Smooth muscle cell (in vitro differentiated cells): ENCODE data around the gene PAXX. TPM values are rescaled to one million over a fixed set of nuclear protein-coding genes. Genes with fewer than 3 reads are reported as not detected.

Experiments used
- DNase-seq: peaks from one replicate; lab custom pipeline; 2025; ENCODE audit not compliant: unreplicated experiment; lab: John Stamatoyannopoulos, UW
- H2AFZ ChIP-seq: fragments of 200-600 bp; sonication (generic); 2 replicates; pipeline ENCODE4 v1.6.0; 2016; ENCODE audit warnings: antibody characterized with exemption, low read depth, mild to moderate bottlenecking
- H3F3A ChIP-seq: fragments of 200-600 bp; sonication (generic); 2 replicates; pipeline ENCODE4 v1.6.0; 2017; ENCODE audit warnings: antibody characterized with exemption, low read depth
- H3K27ac ChIP-seq: fragments of 200-600 bp; sonication (generic); 2 replicates; pipeline ENCODE4 v1.5.1; 2016; ENCODE audit warnings: low read depth, mild to moderate bottlenecking
- H3K27me3 ChIP-seq: fragments of 200-600 bp; sonication (generic); 2 replicates; pipeline ENCODE4 v1.6.1; 2016; ENCODE audit warnings: low read depth, mild to moderate bottlenecking
- H3K36me3 ChIP-seq: fragments of 200-600 bp; sonication (generic); 2 replicates; pipeline ENCODE4 v1.5.1; 2016; ENCODE audit warnings: low read depth
- H3K4me1 ChIP-seq: fragments of 200-600 bp; sonication (generic); 2 replicates; pipeline ENCODE4 v1.5.1; 2016; ENCODE audit warnings: low read depth
- H3K4me2 ChIP-seq: fragments of 200-600 bp; sonication (generic); 2 replicates; pipeline ENCODE4 v1.6.0; 2016; ENCODE audit warnings: mild to moderate bottlenecking
- H3K4me3 ChIP-seq: fragments of 200-600 bp; sonication (generic); 2 replicates; pipeline ENCODE4 v1.5.1; 2016; ENCODE audit warnings: mild to moderate bottlenecking
- H3K79me2 ChIP-seq: fragments of 200-600 bp; sonication (generic); 2 replicates; pipeline ENCODE4 v1.6.0; 2016; ENCODE audit warnings: low read depth, mild to moderate bottlenecking
- H3K9ac ChIP-seq: fragments of 200-600 bp; sonication (generic); 2 replicates; pipeline ENCODE4 v1.6.0; 2016; ENCODE audit warnings: low read depth
- H3K9me3 ChIP-seq: fragments of 200-600 bp; sonication (generic); replicated peaks from 2 replicates; pipeline ENCODE4 v1.5.1; 2016; ENCODE audit warnings: low read depth
- H4K20me1 ChIP-seq: fragments of 200-600 bp; sonication (generic); 2 replicates; pipeline ENCODE4 v1.6.0; 2016; ENCODE audit warnings: low read depth
- CTCF ChIP-seq: fragments of 200-600 bp; sonication (generic); IDR thresholded peaks from 2 replicates; pipeline ENCODE4 v1.5.1; 2017; ENCODE audit warnings: borderline replicate concordance, mild to moderate bottlenecking, antibody characterized with exemption; ENCODE audit not compliant: insufficient read depth, poor library complexity, severe bottlenecking
- WGBS: methylation state at CpG from one replicate; pipeline ENCODE4 v1.1.7; 2016; ENCODE audit warnings: low lambda C conversion rate; 5-methylcytosine and 5-hydroxymethylcytosine counted together
- polyA plus RNA-seq: library from polyadenylated mRNA; unstranded; fragments of >200 nt; fragmentation: Nextera tagmentation; extraction: Ambion mirVana; gene quantifications from 2 replicates; pipeline ENCODE4 v1.2.1, GENCODE V29; 2016
- total RNA-seq: library from RNA; depleted of rRNA; stranded (reverse); fragments of >200 nt; gene quantifications from 2 replicates; pipeline ENCODE4 v1.2.3, GENCODE V29; 2014

The PAXX gene
- total and polyA plus RNA-seq, 2 experiments from 2014 or later = 27.4 to 62.0 TPM

GRCh38 chr9:136951541-136952320, 40.5 kb upstream of the PAXX start, which contains the start of gene LCN12:
Gene LCN12, plus strand, starts transcription at chr9:136952273. Its CDS starts 55 bp downstream, at chr9:136952328.
- Histone ChIP-seq H3K4me1 (peaks cover 6% of the 10 kb centered on the region), H3F3A (no peaks in the 10 kb centered on the region), H3K4me3 (no peak within 1 kb of the TSS), H2AFZ (no peak within 1 kb of the TSS), H3K79me2 (no peaks in the 10 kb centered on the region), H3K27ac (no peak within 1 kb of the TSS), H3K9ac (no peak within 1 kb of the TSS), H3K9me3 (no peaks in the 10 kb centered on the region), H3K27me3 (no peaks in the 10 kb centered on the region), H3K4me2 (no peak within 1 kb of the TSS), H3K36me3 (no peaks in the 10 kb centered on the region), H4K20me1 (no peaks in the 10 kb centered on the region)
- 88% methylated on average over 12 of the region's 14 CpGs for WGBS
- no peak for TF ChIP-seq CTCF
- no peak for DNase-seq

- Histone ChIP-seq H4K20me1 (no peaks in the 10 kb centered on the region), H3K27ac (no peak overlapping the region), H3K36me3 (no peaks in the 10 kb centered on the region), H3F3A (no peaks in the 10 kb centered on the region), H3K27me3 (no peaks in the 10 kb centered on the region), H3K9me3 (no peaks in the 10 kb centered on the region), H3K79me2 (no peaks in the 10 kb centered on the region), H2AFZ (no peak overlapping the region), H3K4me1 (peaks cover 6% of the 10 kb centered on the region), H3K4me3 (no peak overlapping the region), H3K4me2 (no peak overlapping the region), H3K9ac (no peak overlapping the region)
- DNase-seq = no peak
- 84% methylated on average over 13 of the region's 15 CpGs for WGBS
- TF ChIP-seq CTCF = no peak
These were observed 39.8 kb upstream of the PAXX start for GRCh38 chr9:136952321-136952850.

- no peaks in the 10 kb centered on the region for H3K36me3 ChIP-seq
- H3K27ac ChIP-seq = no peak overlapping the region
- no peak for DNase-seq
- H3K4me2 ChIP-seq = no peak overlapping the region
- H3K9me3 ChIP-seq = no peaks in the 10 kb centered on the region
- H3K4me3 ChIP-seq = no peak overlapping the region
- no peak overlapping the region for H3K9ac ChIP-seq
- peaks cover 6% of the 10 kb centered on the region for H3K4me1 ChIP-seq
- H3K79me2 ChIP-seq = no peaks in the 10 kb centered on the region
- no peaks in the 10 kb centered on the region for H3K27me3 ChIP-seq
- H2AFZ ChIP-seq = no peak overlapping the region
- no peak for TF ChIP-seq CTCF
- WGBS = 90% methylated on average over 42 of the region's 44 CpGs
- H3F3A ChIP-seq = no peaks in the 10 kb centered on the region
- H4K20me1 ChIP-seq = no peaks in the 10 kb centered on the region
These were observed 39.1 kb upstream of the PAXX start for GRCh38 chr9:136952876-136953770.
